Ramos (cell line): Measurements from ENCODE around the gene JUN.

Experiments
- in situ Hi-C: fragments of 300-500 bp; cut with MboI; formaldehyde crosslinking; loops from one replicate; pipeline ENCODE4 v1.14.3; 2022; ENCODE audit warnings: low sequenced_read_pairs; ENCODE audit not compliant: unreplicated experiment

Gene JUN

GRCh38 chr1:58784758-58785441 lies 1.1 kb upstream of the JUN start:
- in situ Hi-C loops = no loop called here

DNA sequence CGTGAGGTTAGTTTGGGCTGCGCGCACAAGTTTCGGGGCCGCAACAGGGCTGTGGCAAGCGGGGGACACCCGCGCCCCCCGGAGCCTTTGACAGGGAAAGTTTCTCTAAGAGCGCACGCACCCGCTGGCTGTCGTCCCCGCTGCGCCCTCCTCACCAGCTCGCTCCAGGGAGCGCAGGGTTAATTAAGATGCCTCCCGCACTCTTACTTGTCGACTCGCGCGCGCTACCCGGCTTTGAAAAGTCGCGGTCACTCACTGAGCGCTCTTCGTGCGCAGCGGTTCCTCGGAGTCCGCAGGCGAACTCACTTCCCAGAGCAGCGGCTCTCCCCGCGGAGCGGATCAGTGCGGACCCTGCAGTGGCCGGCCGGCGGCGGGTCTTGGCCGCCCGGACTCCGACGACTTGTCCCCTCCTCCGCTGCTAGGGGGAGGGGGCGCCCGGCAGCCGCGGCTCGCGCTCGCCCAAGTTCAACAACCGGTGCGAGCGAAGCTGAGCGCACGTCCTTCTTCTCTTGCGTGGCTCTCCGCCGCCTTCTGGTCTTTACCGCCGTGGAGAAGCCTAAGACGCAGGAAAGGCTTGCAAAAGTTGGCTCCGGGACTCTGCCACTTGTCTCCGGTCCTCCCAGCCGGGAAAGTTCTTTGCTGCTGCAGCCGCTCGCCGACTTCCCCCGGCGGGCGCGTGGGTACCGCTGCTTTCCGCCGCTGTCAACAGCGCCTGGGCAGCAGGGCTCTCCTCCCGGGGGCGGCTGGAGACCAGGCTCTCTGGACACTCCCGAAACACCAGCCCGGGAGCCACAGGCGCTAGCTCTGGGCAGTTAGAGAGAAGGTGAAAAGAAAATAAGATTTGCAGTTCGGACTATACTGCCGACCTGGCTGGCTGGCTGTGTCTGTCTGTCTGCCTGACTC lies 506 bp downstream of the JUN start:
- in situ Hi-C loops = no loop called here

- in situ Hi-C loops = no loop called here
These were observed 1.4 kb downstream of the JUN start for GRCh38 chr1:58782178-58783089.

GRCh38 chr1:58781541-58782177 lies 2.2 kb downstream of the JUN start:
- in situ Hi-C loops = no loop called here

DNA sequence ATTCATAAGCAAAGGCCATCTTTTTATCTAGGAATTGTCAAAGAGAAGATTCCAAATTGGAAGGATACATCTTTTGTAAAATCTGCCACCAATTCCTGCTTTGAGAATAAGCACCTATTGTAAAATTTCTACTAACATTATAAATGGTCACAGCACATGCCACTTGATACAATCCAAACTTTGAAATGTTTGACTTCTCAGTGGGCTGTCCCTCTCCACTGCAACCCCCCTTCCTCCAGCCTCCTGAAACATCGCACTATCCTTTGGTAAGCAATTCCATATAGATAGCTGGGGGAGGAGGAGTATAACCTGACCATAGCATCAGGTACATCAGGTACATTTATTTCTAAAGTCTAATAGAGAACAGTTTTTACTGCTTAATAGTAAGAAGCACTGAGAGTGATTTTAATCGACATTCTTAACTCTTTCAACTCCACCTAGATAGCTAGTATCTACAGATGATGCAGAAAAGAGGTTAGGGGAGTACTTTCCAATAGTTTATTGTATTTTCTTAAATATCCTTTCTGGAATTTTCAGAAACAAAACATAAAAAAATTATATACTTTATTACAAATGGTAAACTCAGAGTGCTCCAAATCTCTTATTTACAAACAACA lies 2.9 kb downstream of the JUN start:
- in situ Hi-C loops = no loop called here

GRCh38 chr1:58780411-58780810 lies 3.4 kb downstream of the JUN start:
- in situ Hi-C loops = no loop called here

DNA sequence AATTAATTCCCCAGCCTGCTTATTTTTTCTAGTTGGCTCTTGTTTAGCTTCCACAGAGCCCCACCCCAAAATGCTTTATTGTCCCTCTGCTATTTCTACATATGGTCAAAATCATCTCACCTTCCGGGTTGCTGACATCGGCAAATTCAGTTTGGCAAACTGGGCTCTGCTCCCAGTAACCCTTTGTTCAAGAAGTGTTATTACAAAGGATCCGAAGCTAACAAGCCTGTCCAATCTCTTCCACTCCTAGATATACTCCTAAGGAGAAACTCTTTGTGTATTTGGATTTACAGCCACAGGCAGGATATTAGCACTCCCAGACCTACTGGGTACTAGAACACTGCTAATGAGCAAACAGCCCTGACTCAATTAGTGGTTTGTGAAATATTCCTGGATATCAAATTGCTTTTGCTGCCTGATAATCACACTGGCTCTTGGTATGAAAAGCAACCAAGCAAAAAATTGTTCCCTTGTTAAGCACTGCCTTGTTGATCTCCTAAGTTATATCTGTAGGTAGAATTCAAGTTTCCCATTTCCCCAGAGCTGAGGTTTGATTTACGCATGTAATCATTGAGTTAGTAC lies 4.0 kb downstream of the JUN start:
- in situ Hi-C loops = no loop called here

DNA sequence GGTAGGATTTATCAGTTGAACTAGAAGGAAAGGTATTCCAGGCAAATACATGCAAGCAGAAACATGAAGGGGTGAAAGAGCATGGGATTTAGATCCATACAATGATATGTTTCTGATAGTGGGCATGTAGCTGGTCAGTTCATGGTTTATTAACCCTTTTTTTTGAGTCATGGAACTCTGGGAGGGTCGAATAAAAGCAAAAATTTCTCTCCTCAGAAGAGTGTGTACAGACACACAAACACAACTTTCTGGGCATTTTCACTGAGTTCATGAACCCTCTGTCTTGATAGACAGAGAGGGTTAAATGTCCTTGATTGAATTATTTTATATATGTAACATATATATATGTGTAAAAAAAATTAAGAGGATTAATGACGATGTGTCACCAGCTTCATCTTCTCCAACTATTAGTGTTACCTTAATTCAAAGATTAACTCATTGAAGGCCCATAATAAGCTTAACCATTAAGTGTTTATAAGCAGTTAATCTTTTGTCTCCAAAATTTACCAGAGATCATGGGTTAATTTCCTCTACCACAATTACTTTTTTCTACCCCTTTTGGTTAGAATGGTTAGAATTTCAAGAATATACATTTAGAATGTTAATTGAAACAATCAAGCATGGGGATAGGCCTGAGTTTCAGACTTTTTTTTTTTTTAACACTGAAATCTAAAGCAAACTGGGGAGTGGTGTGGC lies 4.6 kb downstream of the JUN start:
- in situ Hi-C loops = no loop called here

DNA sequence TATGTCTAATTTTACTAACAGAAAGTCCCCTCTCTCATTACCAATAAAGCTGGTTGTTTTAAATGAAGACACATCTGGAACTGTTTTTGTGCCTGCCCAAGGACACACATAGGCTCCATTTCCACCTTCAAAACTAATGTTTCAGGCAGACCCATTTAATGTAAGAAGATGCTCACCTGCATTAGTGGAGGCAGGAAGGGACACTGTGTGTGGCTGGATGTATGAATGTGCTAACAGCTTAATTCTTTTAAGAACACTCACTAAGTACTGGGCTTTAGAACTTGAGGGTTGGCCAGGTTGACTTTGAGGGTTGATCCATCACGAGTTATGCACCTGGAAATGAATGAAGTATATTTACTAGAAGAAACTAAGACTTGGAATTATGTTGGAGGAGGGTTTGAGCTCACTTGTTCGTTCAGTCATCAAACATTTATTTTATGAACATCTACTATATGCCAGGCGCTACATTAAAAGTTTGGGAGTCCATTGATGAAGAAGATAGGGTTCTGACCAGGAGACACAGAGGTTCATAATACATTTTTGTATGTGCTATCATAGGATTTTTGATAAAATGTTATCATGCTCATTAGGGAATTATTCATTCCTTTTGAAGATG lies 5.4 kb downstream of the JUN start:
- in situ Hi-C loops = no loop called here

- in situ Hi-C loops = no loop called here
These were observed 9.8 kb downstream of the JUN start for GRCh38 chr1:58774027-58774426.

- in situ Hi-C loops = no loop called here
These were observed 10.4 kb downstream of the JUN start for GRCh38 chr1:58773406-58773840.

DNA sequence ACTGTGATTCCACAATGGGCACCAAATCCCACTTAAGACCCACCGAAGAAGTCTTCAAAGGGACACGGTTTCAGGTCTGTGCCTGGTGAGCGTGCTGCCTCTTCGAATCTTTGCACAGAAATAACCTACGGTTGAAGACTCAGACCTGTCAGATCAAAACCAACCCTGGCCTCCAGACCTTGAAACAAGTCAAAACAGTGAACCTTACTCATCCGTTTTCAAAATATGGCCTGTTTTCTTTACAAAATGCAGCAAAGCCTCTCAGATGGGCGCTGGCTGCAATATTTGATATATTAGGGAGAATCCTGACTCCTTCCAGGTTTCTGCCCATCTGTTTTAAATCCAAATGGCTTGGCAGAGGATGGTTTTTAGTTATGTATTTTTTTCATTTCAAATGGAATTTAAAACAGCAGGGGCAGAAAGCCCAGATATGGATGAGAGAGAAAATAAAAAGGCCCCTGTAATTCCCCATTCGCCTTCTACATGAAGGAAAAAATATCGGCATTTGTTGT lies 14.0 kb downstream of the JUN start:
- in situ Hi-C loops = no loop called here

DNA sequence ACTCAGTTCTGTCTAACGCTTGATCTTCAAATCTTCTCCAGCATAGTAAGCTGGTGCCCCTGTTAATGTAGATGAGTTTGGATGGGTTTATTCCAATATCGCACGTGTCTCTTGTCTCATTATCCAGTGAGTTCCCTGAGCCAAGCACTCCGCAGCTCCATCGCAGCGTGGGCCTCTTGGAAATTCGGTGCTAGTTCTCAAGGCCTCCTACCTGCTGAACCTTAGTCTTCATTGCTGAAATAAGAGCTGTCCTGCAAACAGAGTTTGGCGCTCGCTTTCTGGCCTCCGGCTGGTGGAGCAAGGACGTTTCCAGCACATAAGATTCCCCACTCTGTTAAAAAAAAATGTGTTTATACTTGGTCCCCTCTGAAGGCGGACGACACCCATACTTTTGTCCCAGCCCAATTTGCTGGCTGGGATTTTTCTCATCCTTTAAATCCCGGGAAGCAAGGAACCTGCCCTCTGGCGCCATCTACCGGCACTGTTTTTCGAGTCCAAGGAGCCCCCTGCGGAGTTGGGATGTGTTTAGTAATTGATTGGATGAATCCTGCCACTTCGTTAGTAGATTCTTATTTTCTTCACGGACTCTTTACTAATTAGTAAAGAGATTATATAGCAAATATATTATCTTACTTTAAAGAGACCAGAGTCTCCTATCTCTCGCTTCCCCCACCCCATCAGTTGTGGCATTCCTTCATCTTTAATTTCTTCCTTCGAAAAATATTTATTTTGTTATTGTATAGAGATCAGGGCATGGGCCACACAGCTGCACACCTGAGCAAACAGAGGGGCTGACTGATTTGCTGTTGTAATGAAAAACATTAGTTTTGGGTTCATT lies 14.7 kb downstream of the JUN start:
- in situ Hi-C loops = no loop called here

- in situ Hi-C loops = no loop called here
These were observed 15.6 kb downstream of the JUN start for GRCh38 chr1:58768191-58768731.

GRCh38 chr1:58767143-58767542 lies 16.7 kb downstream of the JUN start:
- in situ Hi-C loops = no loop called here

- in situ Hi-C loops = no loop called here
These were observed 18.4 kb downstream of the JUN start for GRCh38 chr1:58765441-58765840.

GRCh38 chr1:58765006-58765405 lies 18.8 kb downstream of the JUN start:
- in situ Hi-C loops = no loop called here
